Esophagus (tissue), 2 donors: Measurements from ENCODE around the gene SLC22A4. TPM values are rescaled to one million over a fixed set of nuclear protein-coding genes. Genes with fewer than 3 reads are reported as not detected.

Experiments used
- H3K27ac ChIP-seq, 2 donors: one replicate each; pipeline ENCODE4 v1.5.1; 2013; ENCODE audit warnings: low read depth in 2 of 2, mild to moderate bottlenecking in 2 of 2, inconsistent platforms in 1 of 2, low read length in 1 of 2, moderate library complexity in 1 of 2
- H3K27me3 ChIP-seq, 2 donors: one replicate each; pipeline ENCODE4 v1.6.1; 2013; ENCODE audit warnings: low read length in 2 of 2, control low read depth in 1 of 2, mild to moderate bottlenecking in 1 of 2; ENCODE audit not compliant: insufficient read depth in 2 of 2, control insufficient read depth in 1 of 2
- H3K36me3 ChIP-seq, 2 donors: one replicate each; pipeline ENCODE4 v1.6.1; 2013; ENCODE audit warnings: low read length in 1 of 2; ENCODE audit not compliant: control insufficient read depth in 2 of 2, insufficient read depth in 2 of 2
- H3K4me1 ChIP-seq, 2 donors: one replicate each; pipeline ENCODE4 v1.6.1; 2013; ENCODE audit warnings: low read length in 1 of 2; ENCODE audit not compliant: control insufficient read depth in 2 of 2, insufficient read depth in 2 of 2
- H3K4me3 ChIP-seq, 2 donors: one replicate each; pipeline ENCODE4 v1.5.1; 2013; ENCODE audit warnings: low read length in 2 of 2, mild to moderate bottlenecking in 2 of 2, low read depth in 1 of 2, moderate library complexity in 1 of 2
- H3K9me3 ChIP-seq, 2 donors: one replicate each; pipeline ENCODE4 v1.6.1; 2013; ENCODE audit warnings: mild to moderate bottlenecking in 2 of 2, low read depth in 1 of 2, low read length in 1 of 2, moderate library complexity in 1 of 2; ENCODE audit not compliant: control insufficient read depth in 2 of 2, insufficient read depth in 1 of 2
- WGBS, 2 donors: extraction: QIAGEN DNeasy Blood & Tissue Kit; methylation state at CpG; one replicate each; pipeline ENCODE4 v1.1.7; 2013; 5-methylcytosine and 5-hydroxymethylcytosine counted together
- polyA plus RNA-seq, 2 donors: library from polyadenylated mRNA; stranded (reverse); fragments of 200-250 nt; gene quantifications; one replicate each; pipeline ENCODE4 v1.2.3, GENCODE V29; 2013
- donor health status: healthy with polysubstance abuse.
- donor health status: Bipolar disorder and iron deficiency.

The SLC22A4 gene
- polyA plus RNA-seq, 2 donors: 0.14 to 0.16 TPM

DNA sequence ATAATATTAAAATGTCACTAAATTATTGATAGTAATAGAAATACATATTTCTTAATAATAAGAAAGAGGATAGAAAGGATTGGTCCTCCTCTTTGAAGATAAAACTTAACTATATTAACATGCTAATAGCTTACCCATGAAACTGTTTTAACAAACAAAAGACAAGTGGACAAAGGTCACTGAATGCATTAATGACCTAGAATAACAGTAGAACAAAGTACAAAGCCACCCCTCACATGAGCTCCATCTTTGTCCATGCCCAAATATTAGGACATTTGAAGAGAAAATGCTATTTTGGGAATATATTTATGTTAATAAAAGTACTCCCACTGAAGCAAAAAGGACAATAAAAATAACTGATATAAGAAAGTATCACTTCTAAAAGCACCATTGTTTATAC, 41.2 kb downstream of the SLC22A4 start:
- Histone ChIP-seq H3K27ac (no peak overlapping the region), H3K36me3 (peaks cover 0 to 3% of the 10 kb centered on the region in 2 donors), H3K4me1 (no peaks in the 10 kb centered on the region), H3K9me3 (no peaks in the 10 kb centered on the region), H3K27me3 (no peaks in the 10 kb centered on the region), H3K4me3 (no peak overlapping the region)

DNA sequence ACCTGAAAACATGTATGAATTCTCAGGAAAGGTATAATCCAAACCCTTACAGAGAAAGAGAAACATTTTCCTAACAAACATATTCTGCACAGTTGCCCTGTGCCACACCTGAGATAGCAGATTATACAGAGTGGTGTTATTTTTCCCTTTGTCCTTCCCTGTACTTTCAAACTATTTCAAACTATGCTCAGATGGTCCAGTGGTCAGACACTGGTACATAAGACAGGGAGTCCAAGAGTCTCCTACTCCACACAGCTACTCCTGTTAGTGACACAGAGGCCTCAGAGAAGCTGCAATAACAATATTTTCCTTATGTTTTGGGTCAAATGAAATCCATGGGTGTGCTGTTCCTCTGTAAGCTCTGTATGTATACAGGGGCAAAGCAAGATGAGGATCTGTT, 45.3 kb downstream of the SLC22A4 start:
- H3K4me3 ChIP-seq: no peak overlapping the region
- H3K27me3 ChIP-seq: no peaks in the 10 kb centered on the region
- no peaks in the 10 kb centered on the region for H3K4me1 ChIP-seq
- H3K9me3 ChIP-seq: no peaks in the 10 kb centered on the region
- no peaks in the 10 kb centered on the region for H3K36me3 ChIP-seq
- no peak overlapping the region for H3K27ac ChIP-seq

DNA sequence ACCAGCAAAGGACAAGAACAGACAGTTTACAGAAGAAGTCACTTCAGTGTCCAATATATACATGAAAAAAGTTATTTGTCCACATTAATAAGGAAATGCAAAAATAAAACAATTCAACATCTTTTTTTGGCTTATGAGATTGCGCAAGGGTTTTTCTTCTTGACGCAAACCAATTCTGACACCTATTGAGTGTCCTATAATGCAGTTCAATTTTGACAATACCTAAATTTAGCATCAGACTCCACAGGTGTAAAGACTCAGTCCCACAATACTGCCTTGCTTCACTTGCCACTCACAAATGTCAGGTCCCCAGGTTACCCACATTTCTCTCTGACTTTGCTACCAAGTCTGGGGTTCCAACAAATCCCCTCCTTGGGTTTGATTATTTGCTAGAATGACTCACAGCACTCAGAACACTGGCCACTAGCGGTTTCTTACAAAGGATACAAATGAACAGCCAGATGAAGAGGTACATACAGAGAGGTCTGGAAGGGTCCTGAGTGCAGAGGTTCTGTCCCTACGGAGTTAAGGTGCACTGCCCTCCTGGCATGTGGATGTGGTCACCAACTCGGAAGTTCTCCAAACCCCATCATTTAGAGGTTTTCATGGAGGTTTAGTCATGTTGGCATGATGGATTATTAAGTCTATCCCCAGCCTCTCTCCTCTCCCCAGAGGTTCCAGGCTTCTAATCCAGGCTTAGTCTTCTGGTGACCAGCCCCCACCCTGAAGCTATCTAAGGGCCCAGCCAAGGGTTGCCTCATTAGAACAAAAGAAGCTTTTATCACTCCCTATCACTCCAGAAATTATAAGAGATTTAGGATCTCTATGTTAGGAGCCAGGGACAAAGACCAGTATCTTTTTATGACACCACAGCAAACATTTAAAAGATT, 48.3 kb downstream of the SLC22A4 start:
- WGBS, 2 donors: 67 to 80% methylated on average over 5 of the region's 5 CpGs
- no peaks in the 10 kb centered on the region for H3K9me3 ChIP-seq
- no peak overlapping the region for H3K4me3 ChIP-seq
- no peaks in the 10 kb centered on the region for H3K36me3 ChIP-seq
- no peaks in the 10 kb centered on the region for H3K27me3 ChIP-seq
- H3K4me1 ChIP-seq: no peaks in the 10 kb centered on the region
- no peak overlapping the region for H3K27ac ChIP-seq

DNA sequence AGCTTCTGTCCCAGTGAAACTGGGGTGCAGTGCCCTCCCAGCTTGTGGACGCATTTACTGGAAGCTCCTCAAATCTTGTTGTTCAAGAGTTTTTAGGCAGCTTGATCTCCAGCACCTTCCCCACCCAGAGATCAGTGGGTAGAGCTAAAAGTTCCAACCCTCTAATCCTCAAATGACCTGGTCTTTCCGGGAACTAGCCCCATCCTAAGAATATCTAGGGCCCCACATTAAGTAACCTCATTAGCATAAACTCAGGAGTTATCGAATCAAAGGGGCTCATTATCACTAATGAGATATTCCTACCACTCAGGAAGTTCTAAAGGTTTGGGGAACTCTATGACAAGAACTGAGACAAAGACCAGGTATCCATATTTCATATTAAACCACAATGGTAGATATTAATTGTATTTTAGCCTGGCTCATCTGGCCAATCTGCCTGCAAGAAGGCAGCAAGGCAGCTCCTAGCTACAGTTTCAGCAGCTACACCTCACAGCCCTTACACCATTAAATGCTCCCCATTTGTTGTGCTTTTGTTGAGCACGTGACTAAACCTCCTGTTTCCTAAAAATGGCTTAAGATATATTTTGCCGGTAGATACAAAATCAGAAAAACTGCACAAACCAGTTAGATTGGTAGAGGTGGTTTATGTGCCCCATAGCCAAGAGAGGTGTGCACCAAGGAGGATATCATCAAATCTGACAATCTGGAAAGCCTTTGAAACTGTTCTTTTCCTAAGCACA, 50.8 kb downstream of the SLC22A4 start:
- Histone ChIP-seq H3K27me3 (no peaks in the 10 kb centered on the region), H3K36me3 (peaks cover 0 to 5% of the 10 kb centered on the region in 2 donors), H3K9me3 (peaks cover 0 to 5% of the 10 kb centered on the region in 2 donors), H3K27ac (no peak overlapping the region), H3K4me3 (no peak overlapping the region), H3K4me1 (no peaks in the 10 kb centered on the region)
- 64 to 75% methylated on average over 5 of the region's 5 CpGs for WGBS, 2 donors

DNA sequence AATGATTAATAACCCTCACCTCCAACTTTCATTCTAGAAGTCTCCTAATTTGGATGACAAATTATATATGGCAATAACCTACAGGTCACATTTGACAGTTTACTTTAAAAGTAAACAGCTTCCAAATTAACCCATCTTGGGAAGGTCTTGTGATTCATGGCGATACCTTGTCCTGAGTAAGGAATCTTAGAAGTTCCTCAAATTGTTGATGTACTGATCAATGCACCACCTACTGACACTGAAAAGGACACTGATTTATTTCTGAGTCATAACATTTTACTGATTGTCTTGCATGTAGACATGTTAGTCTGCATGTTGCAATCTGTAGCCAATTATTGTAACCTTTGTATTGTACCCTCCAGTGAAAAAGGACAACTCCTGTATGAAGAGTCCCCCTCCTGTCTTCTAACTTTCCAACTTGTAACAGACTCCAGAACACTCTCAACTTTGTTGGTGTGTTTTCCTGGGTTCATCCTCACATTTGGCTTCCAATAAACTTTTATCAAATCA, 59.3 kb downstream of the SLC22A4 start:
- peaks cover 0 to 5% of the 10 kb centered on the region in 2 donors for H3K36me3 ChIP-seq
- 97 to 100% methylated on average over 1 of the region's 1 CpG for WGBS, 2 donors
- peaks cover 0 to 5% of the 10 kb centered on the region in 2 donors for H3K9me3 ChIP-seq
- H3K4me3 ChIP-seq: no peak overlapping the region
- no peaks in the 10 kb centered on the region for H3K4me1 ChIP-seq
- H3K27ac ChIP-seq: no peak overlapping the region
- no peaks in the 10 kb centered on the region for H3K27me3 ChIP-seq

DNA sequence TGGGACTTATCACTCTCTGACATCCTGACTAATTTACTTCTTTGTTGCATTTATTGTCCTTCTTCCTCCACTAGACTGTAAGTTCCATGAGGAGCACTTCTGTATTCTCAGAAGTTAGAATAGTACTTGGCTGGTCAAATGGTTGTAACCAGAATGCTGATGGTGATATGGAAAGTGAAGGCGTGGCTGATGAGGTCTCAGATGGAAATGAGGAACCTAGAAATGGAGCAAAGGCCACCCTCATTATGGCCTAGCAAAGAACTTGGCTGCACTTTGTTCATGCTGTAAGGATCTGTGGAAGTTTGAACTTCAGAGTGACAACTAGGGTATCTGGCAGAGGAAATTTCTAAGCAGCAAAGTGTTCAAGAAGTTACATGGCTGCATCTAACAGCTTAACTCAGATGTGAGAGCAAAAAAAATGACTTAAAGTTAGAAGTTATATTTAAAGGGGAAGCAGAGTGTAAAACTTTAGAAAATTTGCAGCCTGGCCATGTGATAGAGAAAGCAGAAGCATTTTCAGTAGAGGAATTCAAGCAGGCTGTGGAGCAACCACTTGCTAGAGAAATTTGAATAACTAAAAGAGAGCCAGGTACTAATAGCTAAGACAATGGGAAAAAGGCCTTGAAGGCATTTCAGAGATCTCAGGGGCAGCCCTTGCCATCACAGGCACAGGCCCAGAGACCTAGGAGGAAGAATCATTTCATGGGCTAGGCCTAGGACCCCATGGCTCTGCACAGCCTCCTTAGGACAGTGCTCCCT, 60.4 kb downstream of the SLC22A4 start:
- Histone ChIP-seq H3K36me3 (peaks cover 0 to 4% of the 10 kb centered on the region in 2 donors), H3K9me3 (peaks cover 0 to 1% of the 10 kb centered on the region in 2 donors), H3K27ac (no peak overlapping the region), H3K4me1 (no peaks in the 10 kb centered on the region), H3K27me3 (no peaks in the 10 kb centered on the region), H3K4me3 (no peak overlapping the region)
- 92 to 94% methylated on average over 1 of the region's 1 CpG for WGBS, 2 donors

DNA sequence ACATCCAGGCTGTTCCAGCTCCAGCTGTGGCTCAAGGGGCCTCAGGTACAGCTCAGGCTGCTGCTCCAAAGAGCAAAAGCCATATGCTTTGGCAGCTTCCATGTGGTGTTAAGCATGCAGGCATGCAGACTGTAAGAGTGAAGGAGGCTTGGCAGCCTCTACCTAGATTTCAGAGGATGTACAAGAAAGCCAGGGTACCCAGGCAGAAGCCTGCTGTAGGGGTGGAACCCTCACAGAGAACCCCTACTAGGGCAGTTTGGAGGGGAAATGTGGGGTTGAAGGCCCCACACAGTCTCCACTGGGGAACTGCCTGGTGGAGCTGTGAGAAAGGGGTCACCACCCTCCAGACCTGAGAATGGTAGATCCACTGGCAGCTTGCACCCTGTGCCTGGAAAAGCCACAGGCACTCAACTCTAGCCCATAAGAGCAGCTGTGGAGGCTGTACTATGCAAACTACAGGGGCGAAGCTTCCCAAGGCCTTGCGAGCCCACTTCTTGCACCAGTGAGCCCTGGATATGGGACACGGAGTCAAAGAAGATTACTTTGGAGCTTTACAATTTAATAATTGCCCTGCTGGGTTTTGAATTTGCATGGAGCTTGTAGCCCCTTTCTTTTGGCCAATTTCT, 61.1 kb downstream of the SLC22A4 start:
- Histone ChIP-seq H3K4me3 (no peak overlapping the region), H3K9me3 (no peaks in the 10 kb centered on the region), H3K27me3 (no peaks in the 10 kb centered on the region), H3K4me1 (no peaks in the 10 kb centered on the region), H3K27ac (no peak overlapping the region), H3K36me3 (peaks cover 0 to 3% of the 10 kb centered on the region in 2 donors)
- WGBS, 2 donors: 98 to 99% methylated on average over 3 of the region's 3 CpGs

DNA sequence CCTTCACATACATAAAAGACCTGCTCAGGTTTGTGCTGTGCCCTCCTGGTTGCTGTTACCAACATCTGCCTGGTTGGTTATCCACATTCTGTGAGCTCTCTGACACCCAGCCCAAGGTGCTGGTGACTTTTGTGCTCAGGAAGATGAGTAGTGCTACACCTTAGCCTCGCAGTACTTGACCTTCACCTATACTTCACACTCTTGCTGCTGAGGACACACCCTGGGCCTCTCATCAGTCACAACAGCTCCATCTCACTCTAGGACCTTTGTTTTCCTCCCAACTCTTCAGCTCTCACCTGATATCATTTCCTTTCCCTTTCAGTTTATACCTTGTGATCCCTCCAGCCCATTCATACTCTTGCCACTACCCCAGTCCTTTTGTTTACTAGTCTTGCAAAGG, 64.6 kb downstream of the SLC22A4 start:
- 95 to 96% methylated on average over 1 of the region's 1 CpG for WGBS, 2 donors
- H3K4me3 ChIP-seq: no peak overlapping the region
- peaks cover 0 to 3% of the 10 kb centered on the region in 2 donors for H3K4me1 ChIP-seq
- no peaks in the 10 kb centered on the region for H3K27me3 ChIP-seq
- H3K9me3 ChIP-seq: no peaks in the 10 kb centered on the region
- peaks cover 0 to 3% of the 10 kb centered on the region in 2 donors for H3K36me3 ChIP-seq
- no peak overlapping the region for H3K27ac ChIP-seq

DNA sequence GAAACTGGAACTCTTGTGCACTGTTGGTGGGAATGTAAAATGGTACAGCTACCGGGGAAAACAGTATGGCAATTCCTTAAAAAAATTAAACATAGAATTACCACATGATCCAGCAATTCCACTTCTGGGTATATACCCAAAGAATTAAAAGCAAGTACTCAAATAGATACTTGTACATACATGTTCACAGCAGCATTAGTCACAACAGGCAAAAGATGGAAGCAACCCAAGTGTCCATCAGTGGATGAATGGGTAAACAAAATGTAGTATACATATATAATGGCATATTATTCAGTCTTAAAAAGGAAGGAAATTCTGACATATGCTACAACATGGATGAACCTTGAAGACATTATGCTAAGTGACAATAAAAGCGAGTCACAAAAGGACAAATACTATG, 67.9 kb downstream of the SLC22A4 start:
- Histone ChIP-seq H3K4me1 (peaks cover 0 to 6% of the 10 kb centered on the region in 2 donors), H3K27ac (no peak overlapping the region), H3K27me3 (no peaks in the 10 kb centered on the region), H3K36me3 (peaks cover 0 to 3% of the 10 kb centered on the region in 2 donors), H3K9me3 (no peaks in the 10 kb centered on the region), H3K4me3 (no peak overlapping the region)
- 82 to 88% methylated on average over 2 of the region's 2 CpGs for WGBS, 2 donors
